K562 treated with DMSO at 1 percent for 24 hours (cell line): ENCODE measurements around the gene GRK5. TPM values are rescaled to one million over a fixed set of nuclear protein-coding genes. Genes with fewer than 3 reads are reported as not detected.

ENCODE experiments used
- total RNA-seq: library from RNA; unstranded; fragments of 300-600 nt; gene quantifications from 2 replicates; pipeline ENCODE4 v1.2.3, GENCODE V29; 2022; ENCODE audit warnings: low read depth; ENCODE audit not compliant: insufficient read depth

Gene GRK5
- 2.7 and 3.0 TPM in 2 replicates for total RNA-seq

GRCh38 chr10:119207366-119207666, at the start of gene GRK5:
Gene GRK5, plus strand, starts transcription at chr10:119207571. Its CDS starts 347 bp downstream, at chr10:119207918.

GRCh38 chr10:119165171-119166117, 41.9 kb upstream of the GRK5 start, which contains the start of gene SFXN4:
Gene SFXN4, minus strand, starts transcription at chr10:119165714. Its CDS starts 67 bp downstream, at chr10:119165647.

GRCh38 chr10:119178372-119179119, 28.8 kb upstream of the GRK5 start, which contains the start of gene PRDX3:
Gene PRDX3, minus strand, starts transcription at chr10:119178812. Its CDS starts 22 bp downstream, at chr10:119178790.

Other genes with a start within 250 kb of the GRK5 start
- 0.29 TPM in 2 replicates for gene NANOS1, start 177.9 kb upstream of the GRK5 start, total RNA-seq
- 65.9 and 71.7 TPM in 2 replicates for gene EIF3A, start 126.8 kb upstream of the GRK5 start, total RNA-seq
- 21.9 and 25.8 TPM in 2 replicates for gene DENND10, start 103.5 kb upstream of the GRK5 start, total RNA-seq
- 22.2 and 27.8 TPM in 2 replicates for gene SFXN4, start 41.9 kb upstream of the GRK5 start, total RNA-seq
- gene PRDX3, start 28.8 kb upstream of the GRK5 start, total RNA-seq, result 111 and 121 TPM in 2 replicates